ENCODE measurements around the gene RPS18.
"Not testable (repeated sequence)": the region's sequence is repeated elsewhere in the genome, so short reads cannot be mapped to it uniquely, and the experiment has no call there.

RPS18 gene

DNA sequence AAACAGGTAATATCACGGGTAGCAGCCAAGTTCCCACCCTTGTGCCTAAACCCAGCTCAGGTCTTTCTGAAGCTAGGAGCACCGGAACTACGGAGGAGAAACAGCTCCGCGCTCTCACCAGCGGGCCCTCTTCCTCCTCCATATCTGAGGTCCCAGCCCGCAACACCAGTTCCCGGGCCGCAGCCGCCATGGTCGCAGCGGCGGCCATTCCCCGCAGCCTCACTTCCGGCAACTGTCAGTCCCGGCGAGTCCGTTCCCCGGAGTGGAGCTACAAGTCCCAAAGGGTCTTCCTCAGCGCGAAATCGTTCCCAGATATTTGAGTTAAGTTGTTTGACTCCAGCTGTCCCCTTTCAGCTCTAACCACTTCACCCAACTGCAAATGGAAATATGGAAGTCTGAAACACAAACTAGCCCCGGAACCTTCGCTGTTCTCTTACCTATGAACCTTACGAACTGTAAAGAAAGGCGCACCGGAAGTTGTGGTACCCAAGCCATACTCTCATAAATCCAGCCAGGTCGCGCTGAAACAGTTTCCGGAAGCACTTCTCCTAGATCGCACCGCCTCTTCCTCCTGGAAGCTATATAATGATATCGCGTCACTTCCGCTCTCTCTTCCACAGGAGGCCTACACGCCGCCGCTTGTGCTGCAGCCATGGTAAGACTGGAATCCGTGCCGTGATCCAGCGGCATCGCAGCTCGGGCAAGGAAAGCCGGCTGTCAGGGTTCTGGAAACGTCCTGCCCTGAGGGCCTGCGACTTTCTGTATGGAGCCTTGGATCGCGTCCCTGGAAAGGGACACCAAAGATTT, at the start of gene RPS18, which contains the start of gene VPS52:
Gene RPS18, plus strand, starts transcription at position 608 of the 807 bp plus-strand sequence. Its CDS starts 45 bp downstream, at position 653.
Gene VPS52, minus strand, starts transcription at position 409 of the 807 bp plus-strand sequence. Its CDS starts 201 bp downstream, at position 208.
- peak; percentile 81 to 95 for DNase-seq (ENCODE audit: low read depth in 1 of 2, low spot score in 1 of 2)

DNA sequence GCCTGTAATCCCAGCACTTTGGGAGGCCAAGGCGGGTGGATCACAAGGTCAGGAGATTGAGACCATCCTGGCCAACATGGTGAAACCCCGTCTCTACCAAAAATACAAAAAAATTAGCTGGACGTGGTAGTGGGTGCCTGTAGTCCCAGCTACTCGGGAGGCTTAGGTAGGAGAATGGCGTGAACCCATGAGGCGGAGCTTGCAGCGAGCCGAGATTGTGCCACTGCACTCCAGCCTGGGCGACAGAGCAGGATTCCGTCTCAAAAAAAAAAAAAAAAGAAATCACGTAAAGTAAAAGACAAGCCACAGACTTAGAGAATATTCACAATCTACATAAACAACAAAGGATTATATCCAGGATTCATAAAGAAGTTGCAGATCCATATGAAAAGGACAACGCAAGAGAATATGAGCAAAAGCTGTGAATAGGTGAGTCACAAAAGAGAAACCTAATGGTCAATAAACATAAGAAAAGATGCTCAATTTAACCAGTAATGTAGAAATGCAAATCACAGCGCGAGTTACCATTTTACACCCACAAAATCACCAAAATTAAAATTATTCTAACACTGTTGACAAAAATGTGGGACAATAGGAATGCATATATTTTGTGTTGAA, 45.3 kb upstream of the RPS18 start:
- not testable (repeated sequence) for DNase-seq (ENCODE audit: low read depth in 1 of 2, low spot score in 1 of 2)

DNA sequence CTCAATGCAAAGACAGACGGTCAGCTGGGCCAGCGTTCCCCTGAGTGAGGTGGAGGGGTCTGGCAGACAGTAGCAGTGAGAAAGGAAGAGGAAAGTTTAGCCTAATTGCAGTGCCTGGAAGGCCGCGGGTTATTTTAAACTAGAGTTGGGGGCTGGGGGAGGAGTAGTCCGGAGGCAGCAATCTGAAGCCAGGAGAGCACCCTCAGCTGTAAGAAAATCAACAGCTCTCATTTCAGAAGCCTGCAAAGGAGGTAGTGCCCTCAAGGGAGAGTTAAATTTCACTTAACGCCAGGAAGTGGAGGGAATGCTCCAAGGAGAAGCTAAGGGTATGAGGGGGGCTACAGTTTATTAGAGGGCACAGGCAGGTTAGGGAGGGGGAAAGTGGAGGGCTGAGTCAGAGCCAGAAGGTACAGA, 36.6 kb upstream of the RPS18 start:
- DNase-seq (ENCODE audit: low read depth in 1 of 2, low spot score in 1 of 2) = no peak

DNA sequence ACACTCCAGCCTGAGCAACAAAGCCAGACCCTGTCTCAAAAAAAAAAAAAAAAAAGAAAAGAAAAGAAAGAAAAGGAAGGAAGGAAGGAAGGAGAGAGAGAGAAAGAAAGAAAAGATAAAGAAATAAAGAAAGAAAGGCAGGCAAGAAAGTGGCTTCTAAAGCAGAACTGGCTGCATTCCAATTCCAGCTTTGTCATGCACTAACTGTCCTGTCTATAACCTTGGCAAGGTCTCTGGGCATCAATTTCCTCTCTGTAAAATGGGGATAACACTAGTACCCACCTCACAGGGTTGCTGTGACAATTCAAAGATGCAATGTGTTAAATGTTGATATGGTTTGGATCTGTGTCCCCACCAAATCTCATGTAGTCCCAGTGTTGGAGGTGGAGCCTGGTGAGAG, 35.5 kb upstream of the RPS18 start:
- no peak for DNase-seq (ENCODE audit: low read depth in 1 of 2, low spot score in 1 of 2)

DNA sequence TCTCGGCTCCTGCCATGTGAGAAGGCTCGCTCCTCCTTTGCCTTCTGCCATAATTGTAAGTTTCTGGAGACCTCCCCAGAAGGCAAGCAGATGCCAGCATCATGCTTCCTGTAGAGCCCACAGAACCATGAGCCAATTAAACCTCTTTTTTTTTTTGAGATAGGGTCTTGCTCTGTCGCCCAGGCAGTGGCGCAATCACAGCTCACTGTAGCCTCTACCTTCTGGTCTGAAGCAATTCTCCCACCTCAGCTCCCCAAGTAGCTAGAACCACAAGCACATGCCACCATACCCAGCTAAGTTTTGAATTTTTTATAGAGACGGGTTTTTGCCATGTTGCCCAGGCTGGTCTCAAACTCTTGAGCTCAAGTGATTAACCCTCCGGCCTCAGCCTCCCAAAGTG, 35.0 kb upstream of the RPS18 start:
- DNase-seq (ENCODE audit: low read depth in 1 of 2, low spot score in 1 of 2) = no peak

DNA sequence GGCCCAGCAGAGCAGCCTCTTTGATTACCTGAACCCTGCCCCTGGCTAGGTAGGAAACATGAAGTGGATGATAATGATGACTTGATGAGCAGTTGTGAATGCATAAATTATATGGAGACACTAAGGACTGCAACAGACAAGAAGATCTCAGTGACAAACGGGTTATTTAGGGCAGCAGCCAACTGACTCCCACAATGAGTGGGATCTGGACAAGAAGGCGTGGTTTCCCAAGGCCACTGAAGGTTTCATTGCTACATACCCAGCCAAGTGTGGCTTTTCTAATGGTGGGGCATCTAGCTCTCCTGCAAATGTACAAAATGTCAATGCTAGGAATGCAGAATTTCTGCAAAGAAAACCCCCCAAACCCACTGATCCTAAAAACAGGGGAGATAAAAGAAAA, 34.1 kb upstream of the RPS18 start:
- DNase-seq (ENCODE audit: low read depth in 1 of 2, low spot score in 1 of 2) = no peak

DNA sequence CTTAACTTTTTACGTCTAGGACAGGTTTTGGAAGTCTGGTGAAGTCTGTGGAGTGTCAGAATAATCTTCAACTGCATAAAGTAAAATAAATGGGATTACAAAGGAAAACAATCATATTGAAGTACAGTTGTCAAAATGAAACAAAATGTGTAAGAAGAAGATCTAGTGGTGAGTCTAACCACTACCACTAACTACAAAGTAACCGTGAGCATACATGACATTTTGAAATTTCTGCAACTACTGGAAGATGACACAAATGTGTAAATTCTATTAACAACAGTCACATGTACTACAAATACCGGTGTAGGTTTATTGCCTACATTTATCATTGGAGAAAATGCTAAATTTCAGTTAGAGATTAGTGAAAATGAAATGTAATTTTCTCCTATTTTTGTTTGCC, 29.9 kb upstream of the RPS18 start:
- DNase-seq (ENCODE audit: low read depth in 1 of 2, low spot score in 1 of 2) = no peak

DNA sequence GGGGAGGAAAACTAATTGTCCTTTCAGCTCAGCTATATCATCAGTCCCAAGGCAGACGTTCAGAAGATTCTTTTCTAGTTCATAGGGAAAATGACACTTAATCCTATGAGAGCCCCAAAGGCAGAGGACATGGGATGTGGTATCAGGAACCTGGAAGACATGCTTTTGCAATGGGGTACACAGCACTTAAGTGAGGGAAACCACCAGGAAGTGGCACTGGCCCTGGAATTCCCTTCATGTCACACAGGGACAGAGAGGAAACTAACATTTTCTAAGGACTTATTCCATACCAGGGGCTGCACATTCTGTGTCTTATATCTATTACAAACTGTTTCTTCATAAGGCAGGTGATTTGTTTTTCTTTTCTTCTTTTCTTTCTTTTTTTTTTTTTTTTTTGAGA, 28.4 kb upstream of the RPS18 start:
- DNase-seq (ENCODE audit: low read depth in 1 of 2, low spot score in 1 of 2) = no peak

DNA sequence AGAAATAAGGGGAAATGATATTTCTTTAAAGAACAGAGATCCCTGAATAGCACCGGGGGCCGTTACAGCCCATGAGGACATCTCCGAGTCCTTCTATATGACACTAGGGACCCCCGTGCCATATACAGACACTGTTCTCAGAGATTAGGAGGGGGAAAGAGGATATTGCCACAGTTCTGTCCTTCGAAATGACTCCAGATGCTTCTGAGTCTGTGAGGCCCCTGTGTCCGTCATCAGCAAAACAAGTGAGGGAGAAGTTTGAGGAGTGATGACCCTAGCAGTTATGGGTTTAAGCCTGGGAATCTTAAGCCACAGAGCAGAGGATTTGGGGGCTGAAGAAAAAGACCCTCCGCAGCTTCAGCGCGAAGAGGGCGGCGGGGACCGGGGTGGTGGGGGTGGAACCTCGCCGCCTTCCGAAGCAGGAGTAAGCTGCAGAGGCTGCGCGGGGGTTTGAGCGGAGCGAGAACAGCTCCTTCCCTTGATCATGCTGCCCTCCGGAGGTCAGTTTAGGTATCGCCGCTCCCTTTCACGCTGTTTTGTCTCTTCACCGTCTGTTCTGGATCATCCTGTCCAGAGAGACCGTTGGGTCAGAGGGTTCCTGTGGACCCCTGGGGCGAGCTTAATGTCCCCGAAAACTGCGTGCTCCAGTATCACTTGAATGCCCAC, 23.8 kb upstream of the RPS18 start:
- peak; percentile 89 to 90 for DNase-seq (ENCODE audit: low read depth in 1 of 2, low spot score in 1 of 2)

DNA sequence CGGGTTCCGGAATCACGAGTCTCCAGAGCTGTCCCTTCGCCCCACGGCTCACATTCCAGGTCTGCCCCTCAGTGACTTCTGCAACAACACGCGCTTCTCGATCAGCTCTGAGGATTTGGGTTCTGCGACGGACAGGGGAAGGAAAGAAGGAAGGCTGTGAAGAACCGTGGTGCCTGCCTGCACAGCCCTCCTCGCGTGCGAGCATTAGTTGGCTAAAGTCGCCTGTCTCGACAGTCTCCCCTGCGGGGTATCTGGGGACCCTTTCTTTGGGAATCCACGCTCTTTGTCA, 23.3 kb upstream of the RPS18 start:
- no peak for DNase-seq (ENCODE audit: low read depth in 1 of 2, low spot score in 1 of 2)

DNA sequence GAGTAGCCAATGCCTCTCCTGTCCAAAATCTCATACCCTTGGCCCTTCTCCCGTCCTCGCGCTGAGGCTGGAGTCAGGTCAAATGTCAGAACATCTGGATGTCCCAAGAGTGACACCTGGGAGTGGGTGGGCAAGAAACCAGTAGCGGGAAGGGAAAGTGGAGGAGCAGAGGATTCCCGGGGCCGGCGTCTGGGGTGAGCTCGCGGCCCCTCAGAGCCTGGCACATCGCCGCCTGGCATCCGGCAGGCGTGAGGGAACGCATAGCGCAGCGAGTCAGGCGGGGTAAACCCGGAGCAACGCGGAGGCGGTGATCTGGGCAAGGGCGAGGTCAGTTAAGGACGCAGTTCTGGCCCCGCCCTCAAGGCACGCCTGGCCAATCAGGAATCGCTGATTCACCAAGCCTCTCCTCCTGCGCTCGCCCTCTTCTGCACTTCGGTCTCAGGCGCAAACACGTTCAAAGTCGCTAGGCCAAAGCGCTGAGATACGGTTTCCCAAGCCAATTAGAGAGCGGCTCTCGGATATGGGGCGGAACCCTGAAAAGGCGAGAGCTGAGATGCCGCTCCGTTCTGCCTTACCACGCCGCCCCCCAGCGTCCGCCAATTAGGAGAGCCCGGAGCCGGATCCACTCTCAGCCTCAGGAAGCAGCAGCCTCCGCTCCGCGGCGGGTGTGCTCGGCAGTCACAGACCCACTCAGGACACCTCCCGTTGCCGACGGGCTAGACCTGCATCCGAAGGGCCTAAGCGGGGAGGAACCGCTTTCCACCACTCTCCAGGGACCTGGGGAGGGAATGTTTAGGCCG, 22.7 kb upstream of the RPS18 start:
- DNase-seq (ENCODE audit: low read depth in 1 of 2, low spot score in 1 of 2) = peak; percentile 87 to 95

DNA sequence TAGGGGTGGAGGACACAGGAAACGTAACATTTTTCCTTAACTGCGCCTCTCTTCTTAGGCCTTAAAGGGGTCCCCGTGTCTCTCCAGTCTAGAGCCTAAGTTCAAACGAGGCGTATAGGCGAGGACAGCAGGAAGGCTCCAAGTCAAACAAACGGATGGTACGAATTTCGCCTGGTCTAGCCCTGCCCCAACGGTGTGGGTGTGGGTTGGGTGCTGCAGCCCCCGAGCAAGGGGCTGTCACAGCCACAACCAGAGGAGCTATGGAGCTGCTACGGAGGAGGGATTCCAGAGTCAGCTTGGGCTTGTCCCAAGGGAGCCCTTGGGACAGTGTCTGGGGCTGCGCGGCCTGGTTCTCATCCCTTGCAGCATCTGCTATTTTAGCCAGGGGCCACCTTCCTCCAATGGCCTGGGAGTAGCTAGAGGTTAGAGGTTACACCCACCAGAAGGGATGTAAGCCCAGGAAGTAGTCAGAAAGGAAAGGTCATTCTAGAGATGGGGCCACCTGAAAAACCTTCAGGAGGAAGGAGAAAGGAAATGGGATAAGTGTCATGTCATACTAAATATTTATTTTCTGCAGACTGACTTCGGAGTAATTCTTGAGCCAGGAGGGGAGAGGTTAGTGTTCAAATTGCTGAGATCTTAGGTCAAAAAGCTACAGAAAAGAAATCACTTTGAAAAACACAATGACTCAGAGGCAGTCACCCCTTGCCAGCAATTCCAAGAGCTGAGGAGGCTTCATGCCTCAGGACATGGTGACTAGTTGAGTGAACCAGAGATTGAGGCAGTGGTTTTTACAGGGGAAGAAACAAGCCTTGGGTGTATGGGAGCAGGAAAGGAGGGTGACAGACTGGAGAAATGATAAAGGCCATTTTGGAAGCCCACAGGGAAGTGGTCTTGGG, 21.9 kb upstream of the RPS18 start:
- DNase-seq (ENCODE audit: low read depth in 1 of 2, low spot score in 1 of 2) = no peak

DNA sequence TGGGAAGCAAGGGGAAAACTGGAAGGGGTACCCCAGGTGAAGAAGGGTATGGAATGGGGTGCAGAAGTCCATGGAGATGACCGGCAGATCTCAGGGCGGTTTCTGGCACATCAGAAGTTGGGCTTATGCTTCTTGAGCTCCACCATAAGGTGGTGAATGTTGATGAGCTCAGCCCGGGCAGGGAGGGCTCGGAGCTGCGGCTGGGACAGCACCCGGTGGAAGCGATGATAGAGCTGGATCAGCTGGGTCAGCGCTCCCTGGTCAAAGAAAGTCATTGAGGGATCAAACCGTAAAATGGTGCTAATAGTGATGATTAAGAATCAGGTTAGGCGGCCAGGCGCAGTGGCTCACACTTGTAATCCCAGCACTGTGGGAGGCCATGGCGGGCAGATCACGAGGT, 21.1 kb upstream of the RPS18 start:
- DNase-seq (ENCODE audit: low read depth in 1 of 2, low spot score in 1 of 2) = no peak

DNA sequence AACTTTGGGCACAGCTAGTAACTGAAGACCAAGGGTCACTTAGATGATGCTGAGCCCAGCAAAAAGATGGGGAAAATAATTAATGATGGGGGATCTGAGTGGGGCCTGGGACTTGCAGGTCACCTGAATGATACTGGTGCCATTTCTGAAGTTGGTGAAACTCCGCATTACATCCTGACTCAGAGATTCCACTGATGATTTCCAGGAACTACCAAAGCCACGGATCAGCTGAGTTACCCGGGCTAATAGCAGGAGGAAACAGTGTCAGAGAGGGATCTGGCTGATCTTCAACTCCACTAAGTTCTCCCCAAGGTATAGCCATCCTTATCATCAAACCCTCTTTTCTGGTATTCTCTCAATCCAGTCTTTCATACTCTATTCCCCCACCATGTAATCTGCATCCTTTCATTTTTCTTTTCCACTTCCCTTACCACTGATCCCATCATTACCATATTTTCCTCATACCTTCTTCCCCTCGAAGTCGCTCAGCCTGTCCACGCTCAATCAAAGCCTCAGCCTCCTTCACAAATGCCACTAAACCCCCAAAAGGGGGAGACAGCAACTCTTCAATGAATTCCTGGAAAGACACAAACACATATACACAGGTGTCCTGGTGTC, 20.4 kb upstream of the RPS18 start:
- no peak for DNase-seq (ENCODE audit: low read depth in 1 of 2, low spot score in 1 of 2)

DNA sequence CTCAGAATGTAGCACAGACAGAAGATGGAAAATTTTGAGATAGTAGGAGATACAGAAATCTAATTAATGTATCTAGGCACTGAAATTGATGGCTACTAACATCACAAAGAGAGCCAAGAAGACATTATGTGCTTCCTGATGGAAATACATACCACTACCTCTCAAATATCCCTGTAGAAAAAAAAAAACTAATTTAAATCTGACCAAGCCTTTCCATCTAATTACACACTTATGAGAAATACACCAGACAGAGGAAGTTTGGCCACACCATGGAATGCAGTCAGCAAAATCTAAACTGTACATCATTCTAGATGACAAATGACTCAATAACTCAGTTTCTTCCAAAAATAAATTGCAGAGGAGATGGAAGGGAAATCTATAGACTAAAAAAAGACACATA, 19.1 kb upstream of the RPS18 start:
- no peak for DNase-seq (ENCODE audit: low read depth in 1 of 2, low spot score in 1 of 2)

DNA sequence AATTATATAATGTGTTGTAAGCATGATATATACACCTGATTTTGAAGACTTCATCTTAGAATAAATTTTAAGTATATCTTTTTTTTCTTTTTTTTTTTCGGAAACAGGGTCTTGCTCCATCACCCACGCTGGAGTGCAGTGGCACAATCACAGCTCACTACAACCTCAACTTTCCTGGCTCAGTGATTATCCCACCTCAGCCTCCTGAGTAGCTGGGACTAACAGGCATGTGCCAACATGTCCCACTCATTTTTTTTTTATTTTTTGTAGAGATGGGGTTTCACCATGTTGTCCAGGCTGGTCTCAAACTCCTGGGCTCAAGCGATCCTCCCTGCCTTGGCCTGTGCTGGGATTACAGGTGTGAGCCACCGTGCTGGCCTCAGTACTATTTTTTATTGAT, 17.3 kb upstream of the RPS18 start:
- no peak for DNase-seq (ENCODE audit: low read depth in 1 of 2, low spot score in 1 of 2)

DNA sequence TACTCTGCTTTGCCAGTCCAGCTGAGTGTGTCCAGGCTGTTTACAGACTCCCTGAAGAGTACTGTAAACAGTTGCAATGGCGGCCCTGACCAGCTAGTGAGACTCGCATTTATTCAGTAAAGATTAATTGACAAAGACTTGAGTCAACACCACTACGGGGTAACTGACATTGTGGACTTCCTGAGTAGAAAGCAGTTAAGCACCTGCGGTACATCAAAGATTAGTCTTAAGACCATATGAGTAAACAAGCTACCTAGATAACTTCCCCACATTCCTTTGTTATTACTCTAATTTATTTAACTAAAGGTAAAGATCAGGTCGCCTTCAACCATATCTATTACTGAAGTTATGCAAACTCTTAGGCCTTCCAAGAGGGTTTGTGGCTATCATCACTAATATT, 12.8 kb upstream of the RPS18 start:
- no peak for DNase-seq (ENCODE audit: low read depth in 1 of 2, low spot score in 1 of 2)

DNA sequence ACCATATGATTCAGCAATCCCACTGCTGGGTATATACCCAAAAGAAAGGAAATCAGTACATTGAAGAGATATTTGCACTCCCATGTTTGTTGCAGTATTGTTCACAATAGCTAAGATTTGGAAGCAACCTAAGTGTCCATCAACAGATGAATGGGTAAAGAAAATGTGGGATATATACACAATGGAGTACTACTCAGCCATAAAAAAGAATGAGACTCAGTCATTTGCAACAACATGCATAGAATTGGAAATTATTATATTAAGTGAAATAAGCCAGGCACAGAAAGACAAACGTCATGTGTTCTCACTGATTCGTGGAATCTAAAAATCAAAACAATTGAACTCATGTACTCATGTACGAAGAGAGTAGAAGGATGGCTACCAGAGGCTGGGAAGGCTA, 9.4 kb upstream of the RPS18 start:
- DNase-seq (ENCODE audit: low read depth in 1 of 2, low spot score in 1 of 2) = not testable (repeated sequence)

DNA sequence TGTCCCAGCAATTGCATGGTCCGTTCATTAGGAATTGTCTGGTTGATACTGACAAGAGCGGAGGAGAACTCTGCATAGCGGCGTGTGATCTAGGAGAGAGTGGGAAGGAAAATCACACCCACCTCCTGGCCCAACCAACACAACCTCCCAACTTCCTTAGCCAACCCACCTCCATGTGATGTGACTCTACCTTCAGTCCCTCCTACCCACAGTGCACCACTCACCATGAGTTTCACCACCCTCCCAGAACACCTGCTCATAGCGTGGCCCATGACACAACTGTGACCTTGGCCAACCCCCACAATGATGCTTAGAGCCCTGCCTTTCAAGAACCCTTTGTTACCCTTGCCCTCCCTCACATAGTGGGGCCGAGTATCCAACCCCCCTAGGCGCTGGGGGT, 7.9 kb upstream of the RPS18 start:
- DNase-seq (ENCODE audit: low read depth in 1 of 2, low spot score in 1 of 2) = no peak

DNA sequence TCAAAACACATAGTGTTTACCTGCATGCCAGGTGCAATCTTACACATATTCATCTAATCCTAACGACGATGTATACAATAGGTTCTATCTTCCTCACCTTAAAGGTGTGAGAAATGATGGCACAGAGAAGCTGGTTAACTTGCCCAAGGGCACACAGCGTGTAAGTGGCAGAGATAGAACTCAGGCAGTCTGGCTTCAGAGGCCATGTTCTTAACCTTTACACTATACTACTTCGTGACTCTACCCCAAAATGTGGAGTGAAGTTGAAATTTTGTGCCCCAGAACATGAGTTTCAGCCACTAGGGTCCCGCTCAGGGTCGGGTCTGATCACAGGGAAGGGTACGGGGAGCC, 783 bp upstream of the RPS18 start:
- DNase-seq (ENCODE audit: low read depth in 1 of 2, low spot score in 1 of 2) = no peak
